Ramos (cell line): Measurements from ENCODE around the gene BRINP3.

ENCODE experiments used
- in situ Hi-C: fragments of 300-500 bp; cut with MboI; formaldehyde crosslinking; loops from one replicate; pipeline ENCODE4 v1.14.3; 2022; ENCODE audit warnings: low sequenced_read_pairs; ENCODE audit not compliant: unreplicated experiment

BRINP3 gene

GRCh38 chr1:190328871-190329270, 148.8 kb downstream of the BRINP3 start:
- in situ Hi-C loops, result no loop called here

- in situ Hi-C loops, result no loop called here
Observed at GRCh38 chr1:190328361-190328760, 149.3 kb downstream of the BRINP3 start.

- in situ Hi-C loops, result no loop called here
Observed at GRCh38 chr1:190327271-190327670, 150.4 kb downstream of the BRINP3 start.

DNA sequence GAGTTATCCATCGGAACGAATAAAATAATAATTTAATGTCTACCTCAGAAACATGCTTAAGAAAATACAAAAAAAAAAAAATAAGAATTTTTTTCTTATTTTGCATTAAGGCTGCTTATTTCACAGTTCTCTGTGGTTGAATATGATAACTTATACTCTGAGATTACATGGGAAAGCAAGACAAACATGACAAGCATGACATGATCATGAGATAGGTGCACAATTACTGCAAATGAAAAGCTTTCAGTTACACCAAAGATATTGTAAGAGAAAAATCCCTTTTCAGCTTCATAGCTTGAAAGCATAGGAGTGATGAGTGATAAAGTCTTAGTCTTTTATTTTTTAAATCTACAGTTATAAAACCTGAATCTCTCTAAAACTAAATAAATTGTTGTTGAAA, 154.1 kb downstream of the BRINP3 start:
- in situ Hi-C loops, result no loop called here

- in situ Hi-C loops, result no loop called here
Observed at GRCh38 chr1:190322274-190322673, 155.4 kb downstream of the BRINP3 start.

- in situ Hi-C loops, result no loop called here
Observed at GRCh38 chr1:190320952-190321351, 156.7 kb downstream of the BRINP3 start.

- in situ Hi-C loops, result no loop called here
Observed at GRCh38 chr1:190312763-190313162, 164.9 kb downstream of the BRINP3 start.

DNA sequence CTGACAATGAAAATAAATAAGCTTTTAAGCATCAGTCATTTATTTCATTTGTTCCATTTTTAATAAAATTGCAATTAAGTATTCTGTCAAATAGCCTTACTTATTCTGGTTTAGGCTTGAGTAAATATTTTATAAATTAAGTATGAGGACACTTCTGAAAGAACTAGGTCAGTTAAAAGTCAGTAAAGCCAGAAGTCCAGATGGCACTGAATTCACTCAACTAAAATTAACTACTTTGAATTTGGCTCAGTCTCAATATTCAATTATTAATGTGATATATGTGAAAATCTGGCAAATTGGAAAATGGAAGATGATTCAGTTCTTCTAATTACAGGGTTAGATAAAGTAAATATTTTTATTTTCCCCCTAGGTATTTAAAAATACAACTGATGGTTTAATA, 174.2 kb downstream of the BRINP3 start:
- in situ Hi-C loops, result no loop called here

DNA sequence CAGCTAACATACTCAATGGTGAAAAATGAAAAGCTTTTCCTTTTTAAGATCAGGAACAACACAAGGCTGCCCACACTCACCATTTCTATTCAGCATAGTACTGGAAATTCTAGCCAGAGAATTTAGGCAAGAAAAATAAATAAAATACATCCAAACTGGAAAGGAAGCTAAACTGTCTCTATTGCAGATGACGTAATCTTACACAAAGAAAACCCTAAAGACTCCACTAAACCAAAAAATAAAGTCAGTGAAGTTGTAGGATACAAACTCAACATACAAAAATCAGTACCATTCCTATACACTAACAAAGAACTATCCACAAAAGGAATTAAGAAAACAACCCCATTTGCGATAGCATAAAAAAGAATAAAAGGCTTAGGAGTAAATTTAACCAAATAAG, 181.2 kb downstream of the BRINP3 start:
- in situ Hi-C loops, result no loop called here

GRCh38 chr1:190289897-190290296, 187.8 kb downstream of the BRINP3 start:
- in situ Hi-C loops, result no loop called here

GRCh38 chr1:190286111-190286510, 191.6 kb downstream of the BRINP3 start:
- in situ Hi-C loops, result no loop called here

GRCh38 chr1:190277107-190277506, 200.6 kb downstream of the BRINP3 start:
- in situ Hi-C loops, result no loop called here

- in situ Hi-C loops, result no loop called here
Observed at GRCh38 chr1:190274721-190275120, 202.9 kb downstream of the BRINP3 start.

DNA sequence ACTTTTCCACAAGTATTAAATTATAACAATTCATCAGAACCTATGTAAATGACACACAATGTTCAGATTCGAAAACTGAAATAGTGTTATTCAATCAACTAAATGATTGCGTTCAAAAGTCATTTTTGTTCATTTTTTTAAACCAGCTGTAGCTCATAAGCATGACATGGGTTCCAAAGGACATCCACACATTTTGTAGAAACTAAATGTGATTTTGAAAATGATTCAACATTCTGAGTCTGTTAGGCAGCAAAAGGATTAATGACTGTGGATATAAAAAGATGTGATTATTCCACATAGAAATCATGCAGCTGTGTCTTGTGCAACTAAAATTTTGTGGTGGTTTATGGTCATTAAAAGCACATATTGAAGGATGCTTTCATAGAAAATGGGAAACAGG, 204.5 kb downstream of the BRINP3 start:
- in situ Hi-C loops, result no loop called here

DNA sequence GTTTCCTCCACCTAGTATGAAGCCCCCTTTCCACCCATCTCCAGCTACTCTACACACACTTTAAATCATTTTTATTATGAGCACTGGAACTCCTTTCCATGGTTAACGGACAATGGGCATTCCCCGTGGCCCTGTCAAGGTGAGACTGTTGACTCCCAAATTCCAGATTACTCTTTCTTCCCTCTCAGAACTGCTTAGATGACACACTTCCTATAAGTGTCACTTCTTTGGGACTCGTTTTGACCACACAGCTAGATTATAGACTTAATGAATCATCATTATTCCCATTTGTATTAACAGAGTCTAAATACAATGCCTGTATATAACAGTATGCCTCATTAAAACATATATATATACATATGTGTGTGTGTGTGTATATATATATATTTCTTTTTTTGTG, 215.1 kb downstream of the BRINP3 start:
- in situ Hi-C loops, result no loop called here

DNA sequence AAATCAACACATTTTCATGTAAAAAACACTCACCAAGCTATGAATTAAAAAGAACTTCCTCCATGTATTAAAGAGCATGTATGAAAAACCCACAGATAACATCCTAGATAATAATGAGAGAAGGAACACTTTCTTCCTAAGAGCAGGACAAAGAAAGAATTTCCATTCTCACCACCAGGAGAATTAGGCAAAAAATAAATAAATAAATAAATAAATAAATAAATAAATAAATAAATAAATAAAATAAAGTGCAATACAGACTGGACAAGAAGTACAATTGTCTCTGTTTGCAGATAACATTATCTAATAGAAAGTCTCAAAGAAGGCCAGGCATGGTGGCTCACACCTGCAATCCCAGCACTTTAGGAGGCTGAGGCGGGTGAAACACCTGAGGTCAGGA, 218.2 kb downstream of the BRINP3 start:
- in situ Hi-C loops, result no loop called here

- in situ Hi-C loops, result no loop called here
Observed at GRCh38 chr1:190258003-190258402, 219.7 kb downstream of the BRINP3 start.

GRCh38 chr1:190252046-190252445, 225.6 kb downstream of the BRINP3 start:
- in situ Hi-C loops, result no loop called here

DNA sequence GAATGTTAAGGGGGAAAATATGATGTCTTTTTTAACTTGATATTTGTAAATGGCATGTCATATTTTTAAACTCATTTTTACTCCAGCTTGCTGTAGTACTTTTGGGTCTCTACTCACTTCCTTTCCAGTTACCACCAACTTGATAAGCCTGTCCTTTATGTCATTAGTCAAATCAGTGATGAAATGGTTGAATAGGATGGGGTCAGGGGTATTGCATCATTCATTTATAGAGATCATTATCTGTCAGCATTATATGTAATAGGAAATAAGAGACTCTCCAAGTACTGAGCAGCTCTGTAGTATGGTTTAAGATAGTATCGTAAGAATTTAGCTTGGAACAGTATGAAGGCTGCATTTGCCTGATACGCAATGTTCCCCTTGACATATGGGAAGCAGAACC, 227.3 kb downstream of the BRINP3 start:
- in situ Hi-C loops, result no loop called here

DNA sequence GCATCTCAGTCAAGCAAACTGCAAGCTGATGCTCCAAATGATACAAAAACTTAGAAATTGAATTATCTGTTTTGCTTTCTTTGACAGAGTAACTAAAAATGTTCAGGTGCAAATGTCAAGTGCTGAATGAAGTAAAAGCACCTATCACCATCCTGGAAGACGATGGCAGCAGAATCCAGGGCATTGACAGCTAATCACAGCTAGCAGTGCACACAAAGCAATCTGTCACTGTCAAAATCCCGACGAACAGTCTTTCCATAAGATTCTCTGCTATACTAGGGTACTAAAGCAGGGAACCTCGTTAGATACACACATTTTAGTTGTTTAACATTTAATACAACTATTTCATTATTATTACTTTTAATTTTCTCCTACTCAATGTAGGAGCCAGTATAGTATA, 233.3 kb downstream of the BRINP3 start:
- in situ Hi-C loops, result no loop called here

- in situ Hi-C loops, result no loop called here
Observed at GRCh38 chr1:190243056-190243455, 234.6 kb downstream of the BRINP3 start.

DNA sequence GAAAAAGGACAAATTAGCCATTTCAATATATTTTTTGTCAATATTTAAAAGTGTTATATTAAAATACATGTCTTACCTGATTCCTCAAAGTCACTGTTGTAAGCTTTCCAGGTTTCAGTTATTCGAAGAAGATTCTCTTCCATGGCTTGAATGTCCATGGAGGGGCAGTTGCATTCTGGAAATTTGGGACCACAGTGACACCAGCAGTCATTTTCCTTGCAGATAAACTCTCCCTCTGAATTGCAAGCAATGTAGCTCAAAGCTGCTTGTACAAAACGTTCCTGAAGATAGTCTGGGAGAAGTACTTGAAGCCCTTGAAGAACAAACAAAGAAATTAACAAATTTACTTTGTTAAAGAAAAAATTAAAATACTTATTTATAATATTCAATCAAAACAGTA, 251.7 kb downstream of the BRINP3 start:
- in situ Hi-C loops, result no loop called here

- in situ Hi-C loops, result no loop called here
Observed at GRCh38 chr1:190212450-190212849, 265.2 kb downstream of the BRINP3 start.
